LNCAP (cell line): Measurements from ENCODE around the gene NOS1AP.

Experiments
- TF ChIP-seq, protein P1 (sequence below): fragments of 450-650 bp; IDR thresholded peaks from 2 replicates; pipeline ENCODE4 v1.5.1; 2017; ENCODE audit warnings: mild to moderate bottlenecking

Gene NOS1AP

DNA sequence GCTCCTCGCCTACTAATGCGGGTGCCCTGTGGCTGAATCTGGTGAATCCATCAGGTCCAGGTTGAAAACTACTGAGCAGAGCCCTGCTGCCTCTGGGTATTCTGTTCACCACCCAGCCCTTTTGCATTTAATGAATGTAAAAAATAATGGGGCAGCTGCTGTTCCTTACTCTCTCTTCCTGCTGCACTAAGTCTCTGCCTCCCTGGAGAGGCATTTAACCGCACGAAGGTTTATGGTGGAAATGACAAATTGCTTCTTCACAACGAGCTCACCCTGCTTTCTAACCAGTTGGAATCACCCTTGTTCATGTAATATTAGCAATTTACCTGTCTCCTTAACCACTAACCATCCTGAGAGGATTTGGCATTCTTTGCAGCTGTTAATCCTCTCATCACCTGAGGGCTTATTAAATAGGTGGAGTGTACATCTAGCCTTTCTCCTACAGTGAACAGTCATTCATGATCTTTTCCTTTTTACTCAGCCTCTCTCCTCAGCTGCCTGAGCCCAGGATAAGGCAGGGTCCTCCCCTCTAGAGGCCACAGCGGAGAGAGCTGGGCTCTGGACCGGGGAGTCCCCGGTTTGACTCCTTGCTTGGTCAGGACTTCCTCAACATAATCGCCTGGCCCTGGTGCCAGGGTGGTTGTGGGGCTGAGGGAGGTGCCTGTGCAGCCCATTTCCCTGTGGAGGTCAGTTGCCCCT is 97.6 kb downstream of the NOS1AP start:
- TF ChIP-seq, protein P1, sequence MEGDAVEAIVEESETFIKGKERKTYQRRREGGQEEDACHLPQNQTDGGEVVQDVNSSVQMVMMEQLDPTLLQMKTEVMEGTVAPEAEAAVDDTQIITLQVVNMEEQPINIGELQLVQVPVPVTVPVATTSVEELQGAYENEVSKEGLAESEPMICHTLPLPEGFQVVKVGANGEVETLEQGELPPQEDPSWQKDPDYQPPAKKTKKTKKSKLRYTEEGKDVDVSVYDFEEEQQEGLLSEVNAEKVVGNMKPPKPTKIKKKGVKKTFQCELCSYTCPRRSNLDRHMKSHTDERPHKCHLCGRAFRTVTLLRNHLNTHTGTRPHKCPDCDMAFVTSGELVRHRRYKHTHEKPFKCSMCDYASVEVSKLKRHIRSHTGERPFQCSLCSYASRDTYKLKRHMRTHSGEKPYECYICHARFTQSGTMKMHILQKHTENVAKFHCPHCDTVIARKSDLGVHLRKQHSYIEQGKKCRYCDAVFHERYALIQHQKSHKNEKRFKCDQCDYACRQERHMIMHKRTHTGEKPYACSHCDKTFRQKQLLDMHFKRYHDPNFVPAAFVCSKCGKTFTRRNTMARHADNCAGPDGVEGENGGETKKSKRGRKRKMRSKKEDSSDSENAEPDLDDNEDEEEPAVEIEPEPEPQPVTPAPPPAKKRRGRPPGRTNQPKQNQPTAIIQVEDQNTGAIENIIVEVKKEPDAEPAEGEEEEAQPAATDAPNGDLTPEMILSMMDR = no peak

DNA sequence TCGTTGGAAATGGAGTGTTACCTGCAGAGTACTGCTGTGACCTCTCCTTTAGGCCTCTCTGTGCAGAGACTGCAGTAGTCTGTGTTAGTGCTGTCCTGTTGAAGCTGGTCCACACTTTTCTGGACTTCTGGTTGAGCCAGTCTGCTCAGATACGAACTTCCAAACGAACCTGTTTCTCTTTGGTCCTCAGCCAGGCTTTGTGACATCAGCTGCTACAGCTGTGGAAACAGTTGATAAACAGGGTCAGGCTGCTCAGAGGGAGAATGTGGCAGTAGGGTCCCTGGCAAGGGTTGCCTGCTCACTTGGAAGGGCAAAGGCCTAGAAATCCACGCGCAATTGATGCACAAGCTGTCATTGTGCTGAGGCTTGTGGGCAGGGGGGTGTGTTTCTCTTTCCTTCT is 98.8 kb downstream of the NOS1AP start:
- TF ChIP-seq, protein P1 = no peak

DNA sequence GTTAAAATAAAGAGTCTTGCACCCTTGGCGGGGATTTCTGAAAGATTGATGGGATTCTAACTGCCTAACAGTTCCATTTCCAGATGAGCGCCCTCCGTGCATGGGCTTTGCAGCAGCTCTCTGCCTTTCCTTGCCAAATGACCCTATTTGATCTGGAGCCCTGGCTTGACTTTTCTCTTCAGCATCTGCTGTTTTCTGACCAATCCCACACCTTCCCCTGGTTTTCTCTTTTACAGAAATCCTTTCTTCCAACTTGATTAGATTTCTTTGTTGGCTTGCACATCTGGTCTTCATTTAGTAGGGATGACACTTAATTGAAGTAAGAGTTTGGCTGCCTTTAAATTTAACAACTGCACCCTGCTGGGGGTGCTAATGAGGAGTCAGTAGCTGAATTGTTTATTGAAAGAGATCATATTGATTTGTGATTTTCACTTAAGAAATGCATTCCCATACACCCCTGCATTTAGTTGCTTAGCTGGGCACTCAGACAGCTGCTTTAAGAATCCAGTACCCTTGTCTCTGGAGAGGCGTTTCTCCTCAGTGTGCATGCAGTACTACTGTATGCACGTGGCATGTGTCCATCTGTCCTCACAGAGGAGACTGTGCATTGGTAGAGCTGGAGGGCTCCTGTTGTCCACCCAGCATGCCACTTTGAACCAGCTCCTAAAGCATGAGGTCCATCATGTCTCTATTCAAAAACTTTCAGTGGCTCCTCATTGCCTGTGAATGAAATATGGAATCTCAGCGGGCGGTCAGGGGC is 99.7 kb downstream of the NOS1AP start:
- TF ChIP-seq, protein P1 = no peak

DNA sequence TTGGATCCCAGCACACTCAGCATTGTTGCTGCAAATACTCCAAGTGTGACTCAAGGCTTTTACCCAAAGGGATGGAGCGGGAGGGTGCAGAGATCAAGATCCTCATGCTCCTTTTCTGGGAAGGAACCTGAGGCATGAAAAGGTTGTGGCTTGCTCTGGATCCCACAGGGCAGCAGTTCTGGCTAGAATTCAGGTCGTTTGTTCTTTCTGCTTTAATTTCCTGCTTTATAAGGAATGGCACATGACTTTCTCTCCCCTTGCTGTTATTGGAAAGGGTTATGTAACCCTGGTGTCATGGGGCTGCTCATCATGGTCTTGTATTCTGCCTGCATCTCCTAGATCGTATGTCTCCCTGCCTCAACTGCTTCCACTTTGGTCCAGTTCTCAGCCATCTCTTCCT is 101.6 kb downstream of the NOS1AP start:
- TF ChIP-seq, protein P1 = no peak

DNA sequence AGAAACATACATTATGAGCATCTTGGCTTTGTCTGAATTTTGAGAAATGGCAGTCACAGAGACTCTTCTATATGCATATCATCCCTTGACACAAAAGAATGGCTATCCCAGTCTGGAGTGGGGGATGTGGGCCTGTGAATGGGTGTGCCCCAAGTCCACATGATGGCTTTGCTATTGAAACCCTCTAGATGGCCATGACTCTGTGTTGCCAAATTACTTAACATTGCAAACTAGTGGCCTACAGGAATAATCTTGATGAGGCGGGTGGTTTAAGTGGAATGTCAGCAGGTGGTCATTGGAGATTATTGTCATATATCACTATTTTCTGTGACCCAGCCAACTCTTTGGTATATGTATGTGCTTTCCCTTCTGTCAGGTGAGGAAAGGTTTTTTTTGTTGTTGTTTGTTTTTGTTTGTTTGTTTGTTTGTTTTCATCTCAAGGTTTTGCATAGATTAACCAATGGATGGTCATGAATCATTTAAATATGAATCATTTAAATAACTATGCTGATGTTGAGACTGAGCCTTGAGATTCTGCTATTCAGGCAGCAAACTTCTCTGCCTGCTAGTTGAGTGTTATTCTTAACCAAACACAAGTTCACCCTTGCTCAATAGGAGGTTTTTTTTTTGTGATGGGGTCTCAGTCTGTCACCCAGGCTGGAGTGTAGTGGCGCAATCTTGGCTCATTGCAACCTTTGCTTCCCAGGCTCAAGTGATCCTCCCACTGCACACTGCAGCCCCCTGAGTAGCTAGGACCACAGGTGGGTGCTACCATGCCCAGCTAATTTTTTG is 103.0 kb downstream of the NOS1AP start:
- TF ChIP-seq, protein P1 = no peak

DNA sequence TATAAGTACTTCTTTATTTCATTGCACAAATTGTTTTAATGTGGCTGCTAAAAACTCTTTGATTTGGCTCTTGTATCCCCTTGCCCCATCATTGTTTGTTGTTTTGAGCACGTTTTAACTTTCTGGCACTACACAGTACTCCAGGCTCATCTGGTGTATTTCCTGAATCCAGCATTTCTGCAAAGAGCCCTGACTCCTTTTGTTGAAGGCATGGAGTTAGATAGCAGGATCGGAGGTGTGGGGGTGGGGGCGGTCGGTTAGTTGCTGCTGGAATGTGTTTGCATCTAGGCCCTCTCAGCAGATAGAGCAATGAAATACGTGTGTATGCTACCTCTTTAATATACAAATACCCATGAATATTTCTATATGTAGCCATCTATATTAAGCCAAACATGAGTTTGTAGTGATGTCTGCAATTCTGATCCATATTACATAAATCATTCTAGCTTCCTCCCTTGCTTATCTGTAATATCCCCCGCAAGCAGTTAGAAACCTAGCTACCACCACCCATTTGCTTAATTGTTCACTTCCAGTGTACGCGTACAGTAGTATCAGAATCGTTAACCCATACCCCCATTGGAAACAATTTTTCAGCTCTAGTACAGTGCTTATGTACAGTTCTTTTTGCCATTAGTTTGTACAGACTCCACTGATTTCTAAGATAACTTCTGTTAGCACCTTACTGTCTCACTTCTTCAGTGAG is 106.0 kb downstream of the NOS1AP start:
- TF ChIP-seq, protein P1 = no peak

DNA sequence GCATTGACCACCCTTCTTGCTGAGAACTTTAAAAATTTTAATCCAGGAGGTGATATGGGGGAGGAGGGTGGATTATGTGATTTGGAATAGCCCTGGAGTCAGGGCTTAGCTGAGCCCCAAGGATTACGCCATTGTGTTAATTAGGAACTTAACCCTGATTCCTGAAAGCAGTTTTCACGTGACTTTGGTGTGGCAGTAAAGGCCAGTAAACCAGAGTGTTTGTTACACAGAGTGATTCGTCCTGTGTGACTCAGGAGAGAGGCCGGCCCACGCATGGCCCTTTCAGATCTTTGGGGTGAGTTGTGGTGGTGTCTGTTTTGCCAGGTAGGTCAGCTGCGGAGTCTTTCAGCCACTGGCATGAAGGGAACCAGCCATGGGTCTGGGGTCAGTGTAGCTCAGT is 107.6 kb downstream of the NOS1AP start:
- TF ChIP-seq, protein P1 = no peak
